Pancreas (tissue), 10 donors: ENCODE results near the gene CCN2. TPM values are rescaled to one million over a fixed set of nuclear protein-coding genes. Genes with fewer than 3 reads are reported as not detected.
A peak's percentile ranks its signal among the peaks of the same experiment; 100 is the strongest.

Experiments used
- ATAC-seq, 4 donors: fragments of 200-7000 bp; cut with Tn5 transposase; one replicate each; pipeline versions ENCODE4 v1.8.0 to v1.9.1; 2020; ENCODE audit warnings: mild to moderate bottlenecking in 4 of 4, moderate library complexity in 4 of 4
- DNase-seq, 6 donors: peaks; one replicate each; pipeline ENCODE4 v3.0.0-alpha.2; 2020
- FAIRE-seq: peaks from 2 replicates; lab custom pipeline; 2012; peaks lifted over from hg19 to GRCh38; lab: Jason Lieb, UNC
- H3K27ac ChIP-seq, 4 donors: fragments of 200-600 bp; sonication (generic); 1 replicate in 3 of 4; 2 replicates in 1 of 4; pipeline versions ENCODE4 v1.5.0 to v1.8.0; 2020
- H3K27me3 ChIP-seq, 4 donors: fragments of 200-600 bp; one replicate each; pipeline ENCODE4 v1.8.0; 2021
- H3K36me3 ChIP-seq, 3 donors: fragments of 200-600 bp; sonication (generic) in 1 of 3; one replicate each; pipeline versions ENCODE4 v1.5.0 to v1.8.0; 2020 to 2021
- H3K4me1 ChIP-seq, 3 donors: fragments of 200-600 bp; one replicate each; pipeline ENCODE4 v1.8.0; 2021
- H3K4me3 ChIP-seq, 4 donors: fragments of 200-600 bp; sonication (generic) in 2 of 4; one replicate each; pipeline versions ENCODE4 v1.5.0 to v1.8.0; 2020 to 2021
- H3K9me3 ChIP-seq, 4 donors: fragments of 200-600 bp; one replicate each; pipeline ENCODE4 v1.8.0; 2021
- WGBS, 2 donors: extraction: QIAGEN DNeasy Blood & Tissue Kit; methylation state at CpG; one replicate each; pipeline ENCODE4 v1.1.7; 2013; 5-methylcytosine and 5-hydroxymethylcytosine counted together
- intact Hi-C, 3 donors: fragments of 100-400 bp; cut with DNase I; formaldehyde crosslinking; loops; one replicate each; pipeline versions ENCODE4 v1.11.1 to v1.14.2; 2022
- polyA plus RNA-seq, 2 donors: library from polyadenylated mRNA; stranded (reverse); fragments of 200-250 nt; gene quantifications; one replicate each; pipeline ENCODE4 v1.2.3, GENCODE V29; 2013
- total RNA-seq, 6 donors: library from RNA; stranded (reverse); fragmentation: NEBNext Ultra II Directional in 4 of 6; extraction: Animal tissue kit (Norgen Biotek cat#: 25700) in 4 of 6; gene quantifications; one replicate each; pipeline versions ENCODE4 v1.2.1 to v1.2.4, GENCODE V29; 2021 to 2023
- TF ChIP-seq, protein P1 (sequence below), 4 donors: fragments of 200-600 bp; sonication (generic) in 3 of 4; IDR thresholded peaks; one replicate each; pipeline versions ENCODE4 v1.5.0 to v1.8.0; 2021; ENCODE audit warnings: antibody characterized with exemption in 4 of 4
- donor health status: healthy with polysubstance abuse.
- donor health status: DM: no; HTN: no; CAD: no; lungs with moderate emphysema.
- donor health status: DM: no; HTN: no; CAD: no.
- donor health status: control.
- donor health status: control.
- donor health status: Bipolar disorder and iron deficiency.
- donor health status: DM: yes; HTN: yes; CAD: no.
- donor health status: DM: no; HTN: no; CAD: no.
- donor health status: DM: no; HTN: no; CAD: no.
- donor health status: DM: yes; HTN: yes; CAD: no.

Gene CCN2
- total and polyA plus RNA-seq, 8 donors, result 18.4 to 68.2 (median 28.5) TPM

GRCh38 chr6:131958542-131959470 is 7.6 kb upstream of the CCN2 start:
- TF ChIP-seq, protein P1, sequence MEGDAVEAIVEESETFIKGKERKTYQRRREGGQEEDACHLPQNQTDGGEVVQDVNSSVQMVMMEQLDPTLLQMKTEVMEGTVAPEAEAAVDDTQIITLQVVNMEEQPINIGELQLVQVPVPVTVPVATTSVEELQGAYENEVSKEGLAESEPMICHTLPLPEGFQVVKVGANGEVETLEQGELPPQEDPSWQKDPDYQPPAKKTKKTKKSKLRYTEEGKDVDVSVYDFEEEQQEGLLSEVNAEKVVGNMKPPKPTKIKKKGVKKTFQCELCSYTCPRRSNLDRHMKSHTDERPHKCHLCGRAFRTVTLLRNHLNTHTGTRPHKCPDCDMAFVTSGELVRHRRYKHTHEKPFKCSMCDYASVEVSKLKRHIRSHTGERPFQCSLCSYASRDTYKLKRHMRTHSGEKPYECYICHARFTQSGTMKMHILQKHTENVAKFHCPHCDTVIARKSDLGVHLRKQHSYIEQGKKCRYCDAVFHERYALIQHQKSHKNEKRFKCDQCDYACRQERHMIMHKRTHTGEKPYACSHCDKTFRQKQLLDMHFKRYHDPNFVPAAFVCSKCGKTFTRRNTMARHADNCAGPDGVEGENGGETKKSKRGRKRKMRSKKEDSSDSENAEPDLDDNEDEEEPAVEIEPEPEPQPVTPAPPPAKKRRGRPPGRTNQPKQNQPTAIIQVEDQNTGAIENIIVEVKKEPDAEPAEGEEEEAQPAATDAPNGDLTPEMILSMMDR (IDR thresholded peaks at IDR 0.05), result no peak
- no peak overlapping the region for H3K27ac ChIP-seq
- FAIRE-seq (peak; percentile 17), DNase-seq (peak in 4 of 6 donors; percentile 30 to 45 (median 33)), ATAC-seq (peak; percentile 88 to 96 (median 94))
- WGBS, 2 donors, result 42 to 44% methylated on average over 11 of the region's 11 CpGs
- intact Hi-C loops, result no loop called here
- H3K4me3 ChIP-seq, result no peak overlapping the region
- no peaks in the 10 kb centered on the region for H3K9me3 ChIP-seq
- no peaks in the 10 kb centered on the region for H3K36me3 ChIP-seq
- no peaks in the 10 kb centered on the region for H3K27me3 ChIP-seq
- peaks cover 18 to 19% (median 18%) of the 10 kb centered on the region in 3 donors for H3K4me1 ChIP-seq

- ATAC-seq, result no peak
- Histone ChIP-seq H3K36me3 (no peaks in the 10 kb centered on the region), H3K27me3 (no peaks in the 10 kb centered on the region), H3K27ac (no peak overlapping the region), H3K4me1 (peaks cover 18 to 19% (median 18%) of the 10 kb centered on the region in 3 donors), H3K4me3 (no peak overlapping the region), H3K9me3 (no peaks in the 10 kb centered on the region)
- intact Hi-C loops, result no loop called here
- WGBS, 2 donors, result 88 to 93% methylated on average over 3 of the region's 3 CpGs
- DNase-seq, result no peak
- TF ChIP-seq, protein P1 (IDR thresholded peaks at IDR 0.05), result no peak
- FAIRE-seq, result no peak
Observed at GRCh38 chr6:131958095-131958494, 6.9 kb upstream of the CCN2 start.

DNA sequence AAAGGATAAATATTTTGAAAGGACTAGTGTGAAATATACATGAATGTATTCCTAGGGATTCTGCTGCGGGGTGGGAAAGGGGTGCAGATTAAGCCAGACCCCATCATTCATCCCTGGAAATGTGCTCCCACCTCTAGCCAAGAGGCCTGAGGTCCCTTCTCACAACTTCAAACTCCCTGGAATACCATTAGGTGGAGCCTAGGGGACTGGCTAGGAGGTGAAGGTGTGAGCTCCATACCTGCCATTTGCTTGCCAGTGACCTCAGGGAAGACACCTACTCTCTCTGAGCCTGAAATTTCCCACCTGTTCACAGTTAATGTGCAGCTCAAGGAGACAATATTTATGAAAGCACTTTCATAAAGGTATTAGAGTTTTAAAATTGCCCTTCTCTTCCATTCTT is 4.7 kb upstream of the CCN2 start:
- no peaks in the 10 kb centered on the region for H3K27me3 ChIP-seq
- DNase-seq (no peak), FAIRE-seq (no peak), ATAC-seq (no peak)
- H3K4me3 ChIP-seq, result no peak overlapping the region
- H3K36me3 ChIP-seq, result no peaks in the 10 kb centered on the region
- peaks cover 18 to 19% (median 18%) of the 10 kb centered on the region in 3 donors for H3K4me1 ChIP-seq
- no peak overlapping the region for H3K27ac ChIP-seq
- intact Hi-C loops, result no loop called here
- TF ChIP-seq, protein P1 (IDR thresholded peaks at IDR 0.05), result no peak
- no peaks in the 10 kb centered on the region for H3K9me3 ChIP-seq
- WGBS, 2 donors, result 96 to 100% methylated on average over 1 of the region's 1 CpG

- no peak for FAIRE-seq
- intact Hi-C loops, result no loop called here
- Histone ChIP-seq H3K4me1 (peaks cover 18 to 19% (median 19%) of the 10 kb centered on the region in 3 donors), H3K36me3 (no peaks in the 10 kb centered on the region), H3K4me3 (no peak overlapping the region), H3K9me3 (no peaks in the 10 kb centered on the region), H3K27ac (peak overlapping the region in 2 of 4 donors; percentile 3 to 40), H3K27me3 (no peaks in the 10 kb centered on the region)
- TF ChIP-seq, protein P1 (IDR thresholded peaks at IDR 0.05), result no peak
- DNase-seq, result no peak
- no peak for ATAC-seq
- 36 to 41% methylated on average over 6 of the region's 6 CpGs for WGBS, 2 donors
Observed at GRCh38 chr6:131955192-131955591, 4.0 kb upstream of the CCN2 start.

DNA sequence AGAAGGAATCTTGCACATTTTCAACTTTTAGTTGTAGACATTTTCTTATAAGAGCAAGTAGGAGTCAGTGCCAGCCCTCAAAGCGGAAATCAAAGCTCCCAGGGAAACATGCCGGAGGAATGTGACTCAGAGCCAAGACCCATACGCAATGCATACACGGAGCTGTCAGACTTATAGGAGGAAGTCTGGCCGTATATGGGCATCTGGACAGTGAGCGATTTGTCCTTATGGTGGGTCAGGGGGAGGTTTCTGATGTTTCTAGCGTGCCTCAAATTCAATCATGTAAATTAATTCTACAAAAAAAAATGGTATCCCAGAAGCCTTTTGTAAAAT is 3.6 kb upstream of the CCN2 start:
- ATAC-seq (peak in 3 of 4 donors; percentile 18 to 47 (median 26)), FAIRE-seq (no peak), DNase-seq (peak in 4 of 6 donors; percentile 44 to 69 (median 50))
- 16 to 20% methylated on average over 7 of the region's 7 CpGs for WGBS, 2 donors
- Histone ChIP-seq H3K27me3 (no peaks in the 10 kb centered on the region), H3K9me3 (no peaks in the 10 kb centered on the region), H3K36me3 (no peaks in the 10 kb centered on the region), H3K4me3 (no peak overlapping the region), H3K27ac (peak overlapping the region in 2 of 4 donors; percentile 3 to 40), H3K4me1 (peaks cover 18 to 21% (median 19%) of the 10 kb centered on the region in 3 donors)
- intact Hi-C loops, result no loop called here
- TF ChIP-seq, protein P1 (IDR thresholded peaks at IDR 0.05), result no peak
